OCI-LY7 (cell line): Measurements from ENCODE around the gene ZSWIM1.

Experiments
- EZH2phosphoT487 ChIP-seq: fragments of 200-600 bp; sonication (generic); IDR thresholded peaks from 2 replicates; pipeline ENCODE4 v1.6.1; 2018; ENCODE audit warnings: low read depth, borderline replicate concordance, mild to moderate bottlenecking, mixed run types, antibody characterized with exemption, low read length, moderate library complexity, mixed read lengths
- TF ChIP-seq, protein P1 (sequence below): fragments of 200-600 bp; sonication (generic); conservative IDR thresholded peaks from 2 replicates; pipeline ENCODE4 v1.5.1; 2014; ENCODE audit warnings: mild to moderate bottlenecking, antibody characterized with exemption, low read length, moderate library complexity, mixed read lengths

DNA sequence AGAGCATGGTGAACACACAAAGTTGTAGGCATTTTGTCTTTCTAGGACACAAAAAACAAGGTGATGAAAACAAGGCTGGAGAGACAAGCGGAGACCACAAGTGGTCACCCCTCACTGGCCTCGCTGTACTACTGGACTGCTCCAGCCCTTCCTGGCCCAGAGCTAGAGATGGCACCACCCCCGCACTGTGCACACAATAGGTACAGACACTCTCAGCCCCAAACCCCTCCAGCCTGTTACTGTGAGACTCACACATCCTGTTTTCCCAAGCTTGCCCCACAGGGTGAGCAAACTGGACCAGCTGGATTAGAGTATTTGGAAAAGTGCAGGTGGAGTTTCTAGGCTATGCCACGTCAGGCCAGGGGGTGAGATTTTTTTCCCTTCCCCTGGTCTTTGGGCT, 8.4 kb upstream of the ZSWIM1 start:
- TF ChIP-seq, protein P1, sequence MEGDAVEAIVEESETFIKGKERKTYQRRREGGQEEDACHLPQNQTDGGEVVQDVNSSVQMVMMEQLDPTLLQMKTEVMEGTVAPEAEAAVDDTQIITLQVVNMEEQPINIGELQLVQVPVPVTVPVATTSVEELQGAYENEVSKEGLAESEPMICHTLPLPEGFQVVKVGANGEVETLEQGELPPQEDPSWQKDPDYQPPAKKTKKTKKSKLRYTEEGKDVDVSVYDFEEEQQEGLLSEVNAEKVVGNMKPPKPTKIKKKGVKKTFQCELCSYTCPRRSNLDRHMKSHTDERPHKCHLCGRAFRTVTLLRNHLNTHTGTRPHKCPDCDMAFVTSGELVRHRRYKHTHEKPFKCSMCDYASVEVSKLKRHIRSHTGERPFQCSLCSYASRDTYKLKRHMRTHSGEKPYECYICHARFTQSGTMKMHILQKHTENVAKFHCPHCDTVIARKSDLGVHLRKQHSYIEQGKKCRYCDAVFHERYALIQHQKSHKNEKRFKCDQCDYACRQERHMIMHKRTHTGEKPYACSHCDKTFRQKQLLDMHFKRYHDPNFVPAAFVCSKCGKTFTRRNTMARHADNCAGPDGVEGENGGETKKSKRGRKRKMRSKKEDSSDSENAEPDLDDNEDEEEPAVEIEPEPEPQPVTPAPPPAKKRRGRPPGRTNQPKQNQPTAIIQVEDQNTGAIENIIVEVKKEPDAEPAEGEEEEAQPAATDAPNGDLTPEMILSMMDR, result no peak
- TF ChIP-seq EZH2phosphoT487, result no peak
